GM12892 (cell line): ENCODE results near the gene EVA1C. TPM values are rescaled to one million over a fixed set of nuclear protein-coding genes. Genes with fewer than 3 reads are reported as not detected.
"Not testable (repeated sequence)": the region's sequence is repeated elsewhere in the genome, so short reads cannot be mapped to it uniquely, and the experiment has no call there.

Experiments used
- DNase-seq: peaks from one replicate; pipeline ENCODE4 v3.0.0; 2011; ENCODE audit not compliant: insufficient read length
- FAIRE-seq: peaks from 2 replicates; lab custom pipeline; 2011; peaks lifted over from hg19 to GRCh38; lab: Jason Lieb, UNC
- POLR2A ChIP-seq: IDR thresholded peaks from 2 replicates; pipeline ENCODE4 v1.6.1; 2011; ENCODE audit warnings: low read depth, low read length, control low read depth
- POLR2AphosphoS5 ChIP-seq: IDR thresholded peaks from 2 replicates; pipeline ENCODE4 v1.6.1; 2011; ENCODE audit warnings: low read depth, low read length, control low read depth
- TAF1 ChIP-seq: IDR thresholded peaks from 2 replicates; pipeline ENCODE4 v1.6.1; 2011; ENCODE audit warnings: low read depth, mild to moderate bottlenecking, control low read depth, low read length, borderline replicate concordance
- polyA plus RNA-seq: library from polyadenylated mRNA; unstranded; fragments of >200 nt; gene quantifications from one replicate; pipeline ENCODE4 v1.2.1, GENCODE V29; 2012; ENCODE audit warnings: missing spikeins, inconsistent platforms; ENCODE audit not compliant: missing spikeins

EVA1C gene
- not detected for polyA plus RNA-seq

GRCh38 chr21:32412162-32413014 lies at the start of gene EVA1C:
TSS of gene EVA1C (plus strand) at chr21:32412706. CDS start at chr21:32412854, 148 bp downstream.
- no peak for DNase-seq

DNA sequence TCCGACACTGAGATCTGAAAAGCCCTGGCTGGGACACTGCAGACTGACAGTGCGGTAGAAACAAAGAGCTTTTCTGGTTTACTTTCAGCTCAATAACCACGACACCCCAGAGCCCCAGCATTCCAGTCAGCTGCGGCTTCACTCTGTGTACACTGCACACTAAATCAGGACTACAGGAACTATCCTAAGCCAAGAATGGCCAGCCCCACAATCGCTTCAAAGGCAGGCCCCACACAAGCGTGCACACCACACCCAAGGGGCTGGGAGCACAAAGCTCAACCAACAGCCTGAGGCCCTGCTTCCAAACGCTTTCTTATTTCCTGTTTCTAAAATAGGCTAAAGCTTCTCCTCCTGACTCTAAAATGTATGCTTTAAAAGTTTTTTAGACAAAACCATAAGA lies 48.1 kb upstream of the EVA1C start:
- DNase-seq (no peak), FAIRE-seq (no peak)
- no peak for TF ChIP-seq TAF1
- TF ChIP-seq POLR2AphosphoS5 = no peak
- no peak for TF ChIP-seq POLR2A

More at GRCh38 chr21:32412162-32413014, at the start of gene EVA1C:
- no peak for FAIRE-seq
- TF ChIP-seq TAF1 (no peak), POLR2AphosphoS5 (no peak), POLR2A (no peak)

DNA sequence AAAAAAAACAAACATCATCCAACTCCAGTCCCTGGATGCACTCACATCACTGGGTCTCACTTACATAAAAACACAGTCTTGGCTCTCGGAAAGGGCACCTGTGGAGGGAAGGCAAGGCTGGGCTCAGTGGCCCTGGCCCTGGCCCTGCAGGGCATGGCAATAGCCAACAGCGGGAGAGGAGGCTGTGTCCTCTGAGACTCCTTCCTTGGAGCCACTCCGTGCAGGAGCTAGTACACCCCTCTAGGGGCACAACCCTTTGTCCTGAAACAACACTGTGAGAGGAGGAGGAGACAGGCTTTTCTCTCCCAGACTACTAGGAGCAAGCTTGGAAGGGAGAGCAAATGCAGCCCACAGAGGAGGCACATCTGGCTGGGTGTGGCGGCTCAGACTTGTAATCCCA lies 47.7 kb upstream of the EVA1C start:
- no peak for DNase-seq
- TF ChIP-seq TAF1 (no peak), POLR2AphosphoS5 (no peak), POLR2A (no peak)
- FAIRE-seq = no peak

DNA sequence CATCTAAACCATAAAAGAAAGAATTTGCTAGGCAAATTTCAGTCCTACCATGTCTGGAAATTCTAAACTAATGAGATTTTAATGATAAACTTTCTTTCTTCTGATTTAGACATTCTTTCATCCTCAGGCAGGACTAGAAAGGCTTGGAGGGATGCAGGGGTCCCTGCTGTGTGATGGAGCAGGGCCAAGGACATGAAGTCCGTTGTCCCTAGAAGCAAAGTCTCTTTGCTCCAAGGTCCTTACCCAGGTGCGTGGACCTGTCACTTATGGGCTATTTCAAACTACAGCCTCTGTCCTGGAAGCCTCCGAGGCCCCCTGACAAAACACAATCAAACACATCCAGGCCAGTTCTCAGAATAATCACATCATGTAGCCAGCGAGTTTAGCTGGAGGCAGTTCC lies 46.3 kb upstream of the EVA1C start:
- no peak for DNase-seq
- no peak for FAIRE-seq
- TF ChIP-seq POLR2AphosphoS5 (no peak), TAF1 (no peak), POLR2A (no peak)

GRCh38 chr21:32367158-32367557 lies 45.3 kb upstream of the EVA1C start:
- DNase-seq (no peak), FAIRE-seq (no peak)
- no peak for TF ChIP-seq TAF1
- TF ChIP-seq POLR2AphosphoS5 = no peak
- TF ChIP-seq POLR2A = no peak

- TF ChIP-seq TAF1 = no peak
- no peak for FAIRE-seq
- no peak for DNase-seq
Measured at GRCh38 chr21:32368386-32368785, 44.1 kb upstream of the EVA1C start.

DNA sequence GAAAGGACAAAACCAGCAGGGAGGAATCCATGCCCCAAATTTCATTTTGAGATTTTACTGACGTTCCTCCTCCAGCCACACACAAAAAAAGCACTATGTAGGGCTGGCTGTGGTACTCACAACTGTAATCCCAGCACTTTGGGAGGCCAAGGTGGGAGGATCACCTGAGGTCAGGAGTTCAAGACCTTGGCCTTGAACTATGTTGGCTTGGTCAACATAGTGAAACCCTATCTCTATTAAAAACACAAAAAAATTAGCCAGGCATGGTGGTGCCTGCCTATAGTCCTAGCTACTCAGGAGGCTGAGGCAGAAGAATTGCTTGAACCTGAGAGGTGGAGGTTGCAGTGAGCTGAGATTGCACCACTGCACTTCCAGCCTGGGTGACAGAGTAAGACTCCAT lies 43.5 kb upstream of the EVA1C start:
- DNase-seq, FAIRE-seq: not testable (repeated sequence)

GRCh38 chr21:32370998-32371766 lies 41.3 kb upstream of the EVA1C start:
- FAIRE-seq = no peak
- TF ChIP-seq POLR2A = no peak
- TF ChIP-seq POLR2AphosphoS5 = no peak
- no peak for TF ChIP-seq TAF1
- no peak for DNase-seq

DNA sequence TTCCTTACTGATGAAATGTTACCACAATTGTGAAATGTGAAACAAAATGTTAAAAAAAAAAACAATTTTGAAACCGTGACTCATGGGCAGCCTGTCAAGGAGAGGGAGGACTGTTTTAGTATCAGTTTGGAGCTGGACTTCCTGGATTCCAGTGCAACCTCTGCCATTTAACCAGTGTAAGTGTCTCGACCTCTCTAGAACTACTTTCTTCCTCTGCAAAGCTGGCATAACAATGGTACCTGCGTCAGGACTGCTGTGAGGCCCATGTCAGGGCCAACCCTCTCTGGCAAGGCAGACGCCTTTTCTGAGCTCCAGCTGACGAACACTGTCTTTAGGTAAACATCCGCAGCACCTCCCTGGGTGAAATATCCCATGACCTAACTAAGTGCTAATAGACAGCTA lies 40.6 kb upstream of the EVA1C start:
- TF ChIP-seq POLR2AphosphoS5 (no peak), TAF1 (no peak), POLR2A (no peak)
- no peak for FAIRE-seq
- DNase-seq = no peak

DNA sequence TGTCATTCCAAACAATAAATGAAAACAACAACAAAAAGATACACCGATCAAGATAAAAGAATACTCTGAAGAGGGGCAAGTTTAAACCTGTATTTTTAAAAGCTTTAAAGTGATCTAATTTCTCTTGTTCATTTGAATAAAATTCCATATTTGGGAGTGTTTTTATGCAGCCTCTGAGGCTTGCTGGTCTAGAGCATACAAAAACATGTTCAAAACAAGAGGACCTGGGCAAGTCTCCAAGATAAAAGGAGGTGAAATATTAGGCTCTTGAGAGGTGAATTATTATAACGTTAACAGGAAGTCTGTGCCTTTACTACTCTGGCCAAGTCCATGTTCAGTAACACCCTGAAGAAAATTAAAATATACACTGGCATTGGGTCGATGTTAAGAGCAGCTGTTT lies 39.8 kb upstream of the EVA1C start:
- DNase-seq (no peak), FAIRE-seq (no peak)
- TF ChIP-seq POLR2A = no peak
- no peak for TF ChIP-seq TAF1
- TF ChIP-seq POLR2AphosphoS5 = no peak

GRCh38 chr21:32377506-32377905 lies 35.0 kb upstream of the EVA1C start:
- DNase-seq (no peak), FAIRE-seq (no peak)
- TF ChIP-seq TAF1 (no peak), POLR2A (no peak), POLR2AphosphoS5 (no peak)

DNA sequence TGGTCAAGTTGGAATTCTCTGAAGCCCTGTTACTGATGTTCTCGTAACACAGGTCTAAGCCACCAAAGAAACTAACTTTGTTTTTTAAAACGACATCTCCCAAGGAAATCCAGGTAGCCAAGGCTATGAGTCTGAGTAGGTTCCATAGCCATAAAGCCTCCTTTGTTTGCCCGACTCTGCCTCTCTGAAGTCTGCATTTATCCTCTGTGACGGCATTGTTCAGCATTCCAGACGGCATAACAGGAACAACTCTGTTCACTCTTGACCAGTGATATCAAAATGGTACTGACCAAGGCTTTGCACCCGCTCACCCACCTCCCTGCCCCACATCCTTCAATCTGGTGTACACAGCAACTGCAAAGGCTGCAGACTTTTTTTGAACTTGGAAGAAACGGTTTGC lies 34.5 kb upstream of the EVA1C start:
- DNase-seq (no peak), FAIRE-seq (no peak)
- no peak for TF ChIP-seq TAF1
- TF ChIP-seq POLR2A = no peak
- no peak for TF ChIP-seq POLR2AphosphoS5
